SK-N-SH treated with all-trans-retinoic acid at 6 μM for 48 hours (cell line): ENCODE results near the gene SCLT1.

Experiments
- ATAC-seq: fragments of 200-7000 bp; cut with Tn5 transposase; 3 replicates; pipeline ENCODE4 v1.9.1; 2020; ENCODE audit warnings: mild to moderate bottlenecking, moderate library complexity
- ARNTL ChIP-seq: fragments of 450-650 bp; formaldehyde crosslinking; IDR thresholded peaks from 2 replicates; pipeline ENCODE4 v1.5.0; 2020; ENCODE audit warnings: low read depth, mild to moderate bottlenecking, moderate library complexity, borderline replicate concordance
- BACH2 ChIP-seq: fragments of 250-450 bp; sonication (Bioruptor Pico); IDR thresholded peaks from 2 replicates; pipeline ENCODE4 v1.9.0; 2021; ENCODE audit warnings: mild to moderate bottlenecking, borderline replicate concordance
- ESRRG ChIP-seq: fragments of 250-450 bp; sonication (Bioruptor Pico); IDR thresholded peaks from 2 replicates; pipeline ENCODE4 v1.6.1; 2021; ENCODE audit warnings: mild to moderate bottlenecking
- GLIS3 ChIP-seq: fragments of 250-450 bp; sonication (Bioruptor Pico); IDR thresholded peaks from 2 replicates; pipeline ENCODE4 v1.5.0; 2020; ENCODE audit warnings: mild to moderate bottlenecking, moderate library complexity
- ISL1 ChIP-seq: fragments of 250-450 bp; sonication (Bioruptor Pico); IDR thresholded peaks from 2 replicates; pipeline ENCODE4 v2.1.2; 2022; ENCODE audit warnings: mild to moderate bottlenecking, moderate library complexity
- OSR1 ChIP-seq: fragments of 250-450 bp; sonication (Bioruptor Pico); IDR thresholded peaks from 2 replicates; pipeline ENCODE4 v1.8.0; 2022; ENCODE audit warnings: moderate library complexity, mild to moderate bottlenecking, inconsistent platforms
- RARB ChIP-seq: fragments of 250-450 bp; sonication (Bioruptor Pico); IDR thresholded peaks from 2 replicates; pipeline ENCODE4 v1.8.0; 2021; ENCODE audit warnings: mild to moderate bottlenecking, moderate library complexity
- SNAI2 ChIP-seq: fragments of 250-450 bp; sonication (Bioruptor Pico); IDR thresholded peaks from 2 replicates; pipeline ENCODE4 v1.5.0; 2020; ENCODE audit warnings: mild to moderate bottlenecking, moderate library complexity
- TCF4 ChIP-seq: fragments of 250-450 bp; sonication (Bioruptor Pico); IDR thresholded peaks from 2 replicates; pipeline ENCODE4 v1.8.0; 2021; ENCODE audit warnings: mild to moderate bottlenecking, moderate library complexity, borderline replicate concordance
- TOX ChIP-seq: fragments of 250-450 bp; sonication (Bioruptor Pico); IDR thresholded peaks from 2 replicates; pipeline ENCODE4 v1.8.0; 2021; ENCODE audit warnings: mild to moderate bottlenecking, moderate library complexity, borderline replicate concordance
- TSHZ2 ChIP-seq: fragments of 250-450 bp; sonication (Bioruptor Pico); IDR thresholded peaks from 2 replicates; pipeline ENCODE4 v1.5.0; 2020; ENCODE audit warnings: mild to moderate bottlenecking, moderate library complexity
- ZC3H10 ChIP-seq: fragments of 250-450 bp; sonication (Bioruptor Pico); IDR thresholded peaks from 2 replicates; pipeline ENCODE4 v1.5.1; 2021; ENCODE audit warnings: mild to moderate bottlenecking, moderate library complexity
- ZFP3 ChIP-seq: fragments of 250-450 bp; sonication (Bioruptor Pico); IDR thresholded peaks from 2 replicates; pipeline ENCODE4 v1.5.0; 2020; ENCODE audit warnings: mild to moderate bottlenecking, moderate library complexity
- ZFP30 ChIP-seq: fragments of 450-650 bp; formaldehyde crosslinking; IDR thresholded peaks from 2 replicates; pipeline ENCODE4 v1.5.0; 2022; ENCODE audit warnings: mild to moderate bottlenecking, moderate library complexity
- ZNF565 ChIP-seq: fragments of 450-650 bp; formaldehyde crosslinking; conservative IDR thresholded peaks from 2 replicates; pipeline ENCODE4 v1.5.0; 2020; ENCODE audit warnings: low read depth, mild to moderate bottlenecking, moderate library complexity
- ZNF70 ChIP-seq: fragments of 450-650 bp; formaldehyde crosslinking; IDR thresholded peaks from 2 replicates; pipeline ENCODE4 v1.5.0; 2020; ENCODE audit warnings: mild to moderate bottlenecking, moderate library complexity
- ZNF8 ChIP-seq: fragments of 450-650 bp; formaldehyde crosslinking; IDR thresholded peaks from 2 replicates; pipeline ENCODE4 v1.5.0; 2020; ENCODE audit warnings: mild to moderate bottlenecking, moderate library complexity
- TF ChIP-seq, protein P1 (sequence below): fragments of 250-450 bp; sonication (Bioruptor Pico); IDR thresholded peaks from 2 replicates; pipeline ENCODE4 v1.8.0; 2021; ENCODE audit warnings: low read depth, mild to moderate bottlenecking, moderate library complexity, borderline replicate concordance
- TF ChIP-seq, protein P2 (sequence below): fragments of 250-450 bp; sonication (Bioruptor Pico); IDR thresholded peaks from 2 replicates; pipeline ENCODE4 v1.5.1; 2020; ENCODE audit warnings: low read depth, mild to moderate bottlenecking, moderate library complexity
- TF ChIP-seq, protein P3 (sequence below): fragments of 250-450 bp; sonication (Bioruptor Pico); IDR thresholded peaks from 2 replicates; pipeline ENCODE4 v1.5.1; 2021; ENCODE audit warnings: mild to moderate bottlenecking, moderate library complexity

SCLT1 gene

DNA sequence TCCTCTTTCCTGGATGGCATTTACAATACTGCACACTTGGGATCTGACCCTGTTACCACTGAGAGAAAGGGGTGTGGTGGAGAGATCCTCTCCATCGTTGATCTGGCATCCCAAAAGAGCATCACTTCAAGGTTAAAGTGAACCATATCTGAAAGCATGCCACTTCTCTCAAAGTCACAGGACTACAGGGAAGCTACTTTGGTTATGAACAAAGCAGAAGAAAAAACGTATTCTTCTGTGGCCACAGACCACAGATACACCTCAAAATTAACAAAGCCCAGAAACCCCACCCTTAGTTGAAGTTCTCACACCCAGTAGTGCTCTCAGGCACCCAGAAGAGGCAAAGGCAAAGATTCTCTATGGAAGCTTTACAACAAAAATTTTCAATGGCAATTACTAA, 175.6 kb downstream of the SCLT1 start:
- no peak for ATAC-seq
- TF ChIP-seq TSHZ2 (CRISPR knock-in tag), result no peak
- TF ChIP-seq GLIS3 (CRISPR knock-in tag), result no peak
- TF ChIP-seq, protein P1, sequence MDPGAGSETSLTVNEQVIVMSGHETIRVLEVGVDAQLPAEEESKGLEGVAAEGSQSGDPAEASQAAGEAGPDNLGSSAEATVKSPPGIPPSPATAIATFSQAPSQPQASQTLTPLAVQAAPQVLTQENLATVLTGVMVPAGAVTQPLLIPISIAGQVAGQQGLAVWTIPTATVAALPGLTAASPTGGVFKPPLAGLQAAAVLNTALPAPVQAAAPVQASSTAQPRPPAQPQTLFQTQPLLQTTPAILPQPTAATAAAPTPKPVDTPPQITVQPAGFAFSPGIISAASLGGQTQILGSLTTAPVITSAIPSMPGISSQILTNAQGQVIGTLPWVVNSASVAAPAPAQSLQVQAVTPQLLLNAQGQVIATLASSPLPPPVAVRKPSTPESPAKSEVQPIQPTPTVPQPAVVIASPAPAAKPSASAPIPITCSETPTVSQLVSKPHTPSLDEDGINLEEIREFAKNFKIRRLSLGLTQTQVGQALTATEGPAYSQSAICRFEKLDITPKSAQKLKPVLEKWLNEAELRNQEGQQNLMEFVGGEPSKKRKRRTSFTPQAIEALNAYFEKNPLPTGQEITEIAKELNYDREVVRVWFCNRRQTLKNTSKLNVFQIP (CRISPR knock-in tag), result no peak
- no peak for TF ChIP-seq RARB (CRISPR knock-in tag)
- no peak for TF ChIP-seq ESRRG
- no peak for TF ChIP-seq ZC3H10
- TF ChIP-seq ZFP30 (CRISPR knock-in tag), result no peak
- no peak for TF ChIP-seq TOX (CRISPR knock-in tag)
- TF ChIP-seq ZNF70, result no peak
- TF ChIP-seq, protein P2, sequence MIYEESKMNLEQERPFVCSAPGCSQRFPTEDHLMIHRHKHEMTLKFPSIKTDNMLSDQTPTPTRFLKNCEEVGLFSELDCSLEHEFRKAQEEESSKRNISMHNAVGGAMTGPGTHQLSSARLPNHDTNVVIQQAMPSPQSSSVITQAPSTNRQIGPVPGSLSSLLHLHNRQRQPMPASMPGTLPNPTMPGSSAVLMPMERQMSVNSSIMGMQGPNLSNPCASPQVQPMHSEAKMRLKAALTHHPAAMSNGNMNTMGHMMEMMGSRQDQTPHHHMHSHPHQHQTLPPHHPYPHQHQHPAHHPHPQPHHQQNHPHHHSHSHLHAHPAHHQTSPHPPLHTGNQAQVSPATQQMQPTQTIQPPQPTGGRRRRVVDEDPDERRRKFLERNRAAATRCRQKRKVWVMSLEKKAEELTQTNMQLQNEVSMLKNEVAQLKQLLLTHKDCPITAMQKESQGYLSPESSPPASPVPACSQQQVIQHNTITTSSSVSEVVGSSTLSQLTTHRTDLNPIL (CRISPR knock-in tag), result no peak
- no peak for TF ChIP-seq OSR1 (CRISPR knock-in tag)
- no peak for TF ChIP-seq BACH2

- ATAC-seq, result no peak
- TF ChIP-seq ZFP3 (CRISPR knock-in tag), result no peak
These were observed 176.5 kb downstream of the SCLT1 start for GRCh38 chr4:128916832-128917231.

GRCh38 chr4:128915544-128915943, 177.8 kb downstream of the SCLT1 start:
- no peak for ATAC-seq
- TF ChIP-seq ZFP30 (CRISPR knock-in tag) (no peak), ZNF565 (CRISPR knock-in tag) (no peak), ZNF70 (no peak), TSHZ2 (CRISPR knock-in tag) (no peak), ESRRG (no peak), TOX (CRISPR knock-in tag) (no peak), ISL1 (no peak), SNAI2 (CRISPR knock-in tag) (no peak), BACH2 (no peak), ZC3H10 (no peak), OSR1 (CRISPR knock-in tag) (no peak), RARB (CRISPR knock-in tag) (no peak), ARNTL (no peak), ZNF8 (CRISPR knock-in tag) (no peak), TCF4 (no peak)
- TF ChIP-seq, protein P1 (CRISPR knock-in tag), result no peak
- TF ChIP-seq, protein P2 (CRISPR knock-in tag), result no peak
- TF ChIP-seq, protein P3, sequence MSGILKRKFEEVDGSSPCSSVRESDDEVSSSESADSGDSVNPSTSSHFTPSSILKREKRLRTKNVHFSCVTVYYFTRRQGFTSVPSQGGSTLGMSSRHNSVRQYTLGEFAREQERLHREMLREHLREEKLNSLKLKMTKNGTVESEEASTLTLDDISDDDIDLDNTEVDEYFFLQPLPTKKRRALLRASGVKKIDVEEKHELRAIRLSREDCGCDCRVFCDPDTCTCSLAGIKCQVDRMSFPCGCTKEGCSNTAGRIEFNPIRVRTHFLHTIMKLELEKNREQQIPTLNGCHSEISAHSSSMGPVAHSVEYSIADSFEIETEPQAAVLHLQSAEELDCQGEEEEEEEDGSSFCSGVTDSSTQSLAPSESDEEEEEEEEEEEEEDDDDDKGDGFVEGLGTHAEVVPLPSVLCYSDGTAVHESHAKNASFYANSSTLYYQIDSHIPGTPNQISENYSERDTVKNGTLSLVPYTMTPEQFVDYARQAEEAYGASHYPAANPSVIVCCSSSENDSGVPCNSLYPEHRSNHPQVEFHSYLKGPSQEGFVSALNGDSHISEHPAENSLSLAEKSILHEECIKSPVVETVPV, result no peak
